Measurements from ENCODE around the gene CARMIL3.

The CARMIL3 gene

DNA sequence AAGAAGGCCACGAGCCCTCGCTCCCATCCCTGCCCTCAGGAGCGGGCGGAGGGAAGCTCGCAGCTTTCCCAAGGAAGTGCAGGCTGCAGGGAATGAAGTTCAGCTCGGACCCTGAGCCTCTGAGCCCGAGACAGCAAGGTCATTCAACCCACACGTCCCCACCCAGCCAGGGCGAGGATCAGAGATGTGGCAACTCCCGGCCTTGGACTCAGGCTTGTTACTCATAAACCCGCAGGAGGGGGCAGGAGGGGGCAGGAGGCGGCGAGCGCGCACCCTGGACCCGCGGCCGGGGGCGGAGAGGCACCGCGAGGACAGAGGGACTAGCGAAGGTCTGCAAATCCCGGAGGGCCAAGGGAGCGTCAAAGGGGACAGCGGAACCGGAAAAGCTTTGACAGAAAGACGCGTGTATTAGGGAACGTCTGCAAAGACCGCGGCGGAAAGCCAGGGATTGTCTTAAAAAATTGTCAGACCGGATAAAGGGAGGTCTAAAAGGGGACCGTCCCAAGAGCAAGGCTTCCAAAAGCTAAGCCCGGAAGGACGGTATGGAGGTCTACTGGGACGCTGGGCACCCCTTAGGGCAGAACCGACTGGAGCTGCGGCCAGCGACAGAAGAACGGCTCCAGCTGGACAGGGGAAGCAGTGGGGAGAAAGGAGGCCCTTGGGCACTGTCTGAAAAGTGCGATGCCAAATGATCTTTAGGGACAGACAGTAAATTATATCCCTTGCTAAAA, 62.2 kb downstream of the CARMIL3 start:
- H3K27ac ChIP-seq, result peak overlapping the region; percentile 97
- TF ChIP-seq CTCF (conservative IDR thresholded peaks at IDR 0.05) (no peak), ZFX (IDR thresholded peaks at IDR 0.05) (peak; percentile 79; the same call in 1 of the 2 replicates)

DNA sequence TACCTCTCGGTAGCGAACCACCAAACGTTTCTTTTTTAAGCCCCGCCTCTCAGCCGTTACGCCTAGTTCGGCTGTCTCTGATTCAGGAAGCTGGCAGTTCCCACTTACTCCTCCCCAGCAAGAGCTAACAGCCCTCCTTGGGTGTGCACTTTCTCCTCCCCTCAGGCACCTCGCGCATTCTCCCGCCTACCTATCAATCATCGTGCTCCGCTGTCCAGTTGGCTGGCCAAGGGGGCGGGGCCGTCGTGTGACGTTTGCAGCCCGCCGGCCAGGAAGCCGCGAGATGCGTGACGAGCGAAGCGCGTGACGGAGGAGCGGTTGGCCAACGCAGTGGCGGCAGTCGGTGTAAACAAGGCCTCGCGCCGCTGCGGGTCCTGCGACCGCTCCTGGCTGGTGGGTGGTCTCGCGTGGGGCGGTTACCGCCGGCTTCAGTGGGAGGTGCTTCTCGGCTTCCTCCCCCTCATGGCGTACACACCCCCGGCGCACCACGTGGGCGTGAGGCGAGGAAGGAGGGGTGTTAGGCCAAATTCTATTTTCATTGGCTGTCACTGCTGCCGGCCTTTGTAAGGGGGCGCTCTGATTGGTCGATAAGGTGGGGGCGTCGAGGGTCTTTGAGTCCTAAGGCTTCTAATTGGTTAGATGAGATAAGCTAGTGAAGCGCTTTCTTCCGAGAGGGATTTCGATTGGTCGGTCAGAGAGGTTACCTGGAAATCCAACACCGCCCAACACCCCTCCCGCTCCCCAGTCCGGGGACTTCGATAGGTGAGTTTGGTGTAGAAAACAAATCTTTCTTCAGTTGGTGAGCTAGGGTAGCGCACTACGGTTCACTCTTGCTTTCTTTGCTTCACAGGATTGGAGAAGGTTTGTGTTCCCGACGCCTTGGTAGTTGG, 63.0 kb downstream of the CARMIL3 start, which contains the start of the genes DCAF11 and NRL:
Gene DCAF11 (plus strand): TSS at position 246 of the 890 bp plus-strand sequence. CDS start 818 bp downstream, outside the sequence.
Gene NRL (minus strand): TSS at position 418 of the 890 bp plus-strand sequence. CDS start 32,101 bp downstream, outside the sequence.
- TF ChIP-seq CTCF (conservative IDR thresholded peaks at IDR 0.05), result no peak
- TF ChIP-seq ZFX (IDR thresholded peaks at IDR 0.05), result no peak

GRCh38 chr14:24115422-24116127, 63.8 kb downstream of the CARMIL3 start:
- TF ChIP-seq CTCF (conservative IDR thresholded peaks at IDR 0.05), result no peak
- TF ChIP-seq ZFX (IDR thresholded peaks at IDR 0.05), result no peak

More for the DNA sequence above, 63.0 kb downstream of the CARMIL3 start, which contains the start of the genes DCAF11 and NRL:
- H3K27ac ChIP-seq, result peak within 1 kb of the TSS; percentile 97

DNA sequence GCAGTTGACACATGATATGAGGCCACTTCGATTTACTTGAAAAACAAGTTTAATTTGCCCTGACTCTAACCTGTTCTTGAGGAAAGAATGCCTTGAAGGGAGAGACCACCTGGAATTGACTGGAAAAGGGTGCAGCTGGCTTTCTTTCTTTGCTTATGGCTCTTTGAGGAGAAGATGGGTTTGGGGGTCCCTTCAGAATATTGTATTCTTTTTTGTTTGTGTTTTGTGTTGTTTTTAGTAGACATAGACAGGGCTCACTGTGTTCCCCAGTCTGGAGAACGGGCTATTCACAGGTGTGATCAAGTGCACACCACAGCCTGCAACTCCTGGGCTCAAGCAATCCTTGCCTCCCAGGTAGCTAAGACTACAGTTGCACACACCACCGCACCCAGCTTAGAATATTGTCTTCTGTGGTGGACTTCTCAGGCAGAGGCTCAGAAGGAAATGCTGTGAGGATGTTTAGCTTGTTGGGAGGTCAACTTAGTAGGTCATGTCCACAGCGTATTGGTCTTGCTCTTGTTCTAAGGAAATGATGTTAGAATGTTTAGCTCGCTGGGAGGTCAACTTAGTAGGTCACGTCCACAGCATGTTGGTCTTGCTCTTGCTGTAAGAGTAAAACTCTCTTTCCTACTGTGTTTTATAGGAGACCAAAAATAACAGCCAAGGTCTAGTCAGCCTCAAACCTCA, 64.5 kb downstream of the CARMIL3 start:
- TF ChIP-seq ZFX (IDR thresholded peaks at IDR 0.05) (no peak), CTCF (conservative IDR thresholded peaks at IDR 0.05) (no peak)
- H3K27ac ChIP-seq, result peak overlapping the region; percentile 97; the same call in 1 of the 2 replicates

More at GRCh38 chr14:24115422-24116127, 63.8 kb downstream of the CARMIL3 start:
- peak overlapping the region; percentile 97 for H3K27ac ChIP-seq

GRCh38 chr14:24117179-24117578, 65.4 kb downstream of the CARMIL3 start:
- H3K27ac ChIP-seq, result no peak overlapping the region
- no peak for TF ChIP-seq CTCF (conservative IDR thresholded peaks at IDR 0.05)
- no peak for TF ChIP-seq ZFX (IDR thresholded peaks at IDR 0.05)

All from C4-2B (cell line).